GM23338 (cell line): ENCODE data around the gene FTMT. TPM values are rescaled to one million over a fixed set of nuclear protein-coding genes. Genes with fewer than 3 reads are reported as not detected.

ENCODE experiments used
- ATAC-seq: fragments of 200-7000 bp; cut with Tn5 transposase; 3 replicates; pipeline ENCODE4 v1.9.1; 2020
- DNase-seq: peaks from one replicate; pipeline ENCODE4 v3.0.0-alpha.2; 2015; ENCODE audit warnings: low spot score
- H2AFZ ChIP-seq: fragments of 200-600 bp; sonication (generic); 2 replicates; pipeline ENCODE4 v1.8.0; 2016; ENCODE audit warnings: antibody characterized with exemption, mild to moderate bottlenecking, moderate library complexity
- H3F3A ChIP-seq: fragments of 200-600 bp; sonication (generic); replicated peaks from 2 replicates; pipeline ENCODE4 v1.8.0; 2017; ENCODE audit warnings: antibody characterized with exemption, mixed run types, low read depth
- H3K27ac ChIP-seq: fragments of 200-600 bp; sonication (generic); 2 replicates; pipeline ENCODE4 v1.6.1; 2016; ENCODE audit warnings: low read depth
- H3K27me3 ChIP-seq: fragments of 200-600 bp; sonication (generic); 2 replicates; pipeline ENCODE4 v1.8.0; 2016; ENCODE audit warnings: mild to moderate bottlenecking, mixed run types, moderate library complexity; ENCODE audit not compliant: insufficient read depth
- H3K36me3 ChIP-seq: fragments of 200-600 bp; sonication (generic); 2 replicates; pipeline ENCODE4 v1.8.0; 2016; ENCODE audit warnings: mild to moderate bottlenecking; ENCODE audit not compliant: insufficient read depth
- H3K4me1 ChIP-seq: fragments of 200-600 bp; sonication (generic); 2 replicates; pipeline ENCODE4 v1.8.0; 2016; ENCODE audit warnings: mild to moderate bottlenecking, moderate library complexity; ENCODE audit not compliant: insufficient read depth
- H3K4me2 ChIP-seq: fragments of 200-600 bp; sonication (generic); 2 replicates; pipeline ENCODE4 v1.7.1; 2017; ENCODE audit warnings: mixed run types
- H3K4me3 ChIP-seq: fragments of 200-600 bp; sonication (generic); 2 replicates; pipeline ENCODE4 v1.6.1; 2016; ENCODE audit warnings: mixed run types
- H3K79me2 ChIP-seq: fragments of 200-600 bp; sonication (generic); replicated peaks from 2 replicates; pipeline ENCODE4 v1.8.0; 2017; ENCODE audit warnings: mild to moderate bottlenecking; ENCODE audit not compliant: insufficient read depth
- H3K9me2 ChIP-seq: fragments of 200-600 bp; sonication (generic); 2 replicates; pipeline ENCODE4 v1.8.0; 2017; ENCODE audit not compliant: insufficient read depth
- H4K20me1 ChIP-seq: fragments of 200-600 bp; sonication (generic); replicated peaks from 2 replicates; pipeline ENCODE4 v1.8.0; 2017; ENCODE audit warnings: mild to moderate bottlenecking; ENCODE audit not compliant: insufficient read depth
- H3K27ac Mint-ChIP-seq: 2 replicates; pipeline ENCODE4 v1.8.0; 2020; ENCODE audit warnings: inconsistent platforms, mild to moderate bottlenecking, moderate library complexity, mixed read lengths
- H3K27me3 Mint-ChIP-seq: 3 replicates; pipeline ENCODE4 v1.8.0; 2022; ENCODE audit warnings: low read depth, mild to moderate bottlenecking, moderate library complexity, mixed read lengths, inconsistent platforms; ENCODE audit not compliant: insufficient read depth, poor library complexity
- H3K36me3 Mint-ChIP-seq: 3 replicates; pipeline ENCODE4 v1.8.0; 2021; ENCODE audit warnings: low read depth, mild to moderate bottlenecking, inconsistent platforms, moderate library complexity, mixed read lengths
- H3K4me1 Mint-ChIP-seq: 3 replicates; pipeline ENCODE4 v1.8.0; 2020; ENCODE audit warnings: mild to moderate bottlenecking, inconsistent platforms, mixed read lengths
- H3K4me3 Mint-ChIP-seq: 3 replicates; pipeline ENCODE4 v1.8.0; 2021; ENCODE audit warnings: moderate library complexity, mild to moderate bottlenecking, inconsistent platforms, mixed read lengths
- H3K9me3 Mint-ChIP-seq: 3 replicates; pipeline ENCODE4 v1.8.0; 2020; ENCODE audit warnings: moderate library complexity, mild to moderate bottlenecking, inconsistent platforms, mixed read lengths
- CTCF ChIP-seq, 2 experiments: fragments of 200-600 bp in 1 of 2; sonication (generic) in 1 of 2; conservative IDR thresholded peaks; 2 replicates each; pipeline versions ENCODE4 v1.5.1 to v1.6.1; 2016 to 2017; ENCODE audit warnings: antibody characterized with exemption in 2 of 2, low read depth in 2 of 2, mild to moderate bottlenecking in 2 of 2, moderate library complexity in 1 of 2
- EZH2 ChIP-seq: fragments of 200-600 bp; sonication (generic); IDR thresholded peaks from one replicate; pipeline ENCODE4 v1.8.0; 2017; ENCODE audit warnings: antibody characterized with exemption, mild to moderate bottlenecking, low read depth; ENCODE audit not compliant: unreplicated experiment
- EZH2phosphoT487 ChIP-seq: fragments of 200-600 bp; sonication (generic); IDR thresholded peaks from one replicate; pipeline ENCODE4 v1.8.1; 2018; ENCODE audit warnings: antibody characterized with exemption; ENCODE audit not compliant: unreplicated experiment
- JUNB ChIP-seq: IDR thresholded peaks from one replicate; pipeline ENCODE4 v1.6.1; 2016; ENCODE audit warnings: antibody characterized with exemption; ENCODE audit not compliant: unreplicated experiment
- NANOG ChIP-seq: IDR thresholded peaks from 2 replicates; pipeline ENCODE4 v1.6.1; 2016; ENCODE audit warnings: antibody characterized with exemption, borderline replicate concordance
- POLR2AphosphoS5 ChIP-seq: IDR thresholded peaks from 2 replicates; pipeline ENCODE4 v1.6.1; 2016; ENCODE audit warnings: antibody characterized with exemption, low read depth
- REST ChIP-seq: IDR thresholded peaks from one replicate; pipeline ENCODE4 v1.6.1; 2018; ENCODE audit warnings: antibody characterized with exemption; ENCODE audit not compliant: unreplicated experiment
- STAT1 ChIP-seq: IDR thresholded peaks from one replicate; pipeline ENCODE4 v1.6.1; 2016; ENCODE audit warnings: antibody characterized with exemption; ENCODE audit not compliant: unreplicated experiment
- ZNF114 ChIP-seq: fragments of 250-450 bp; sonication (Bioruptor Pico); IDR thresholded peaks from 2 replicates; pipeline ENCODE4 v1.5.0; 2020; ENCODE audit warnings: mild to moderate bottlenecking, moderate library complexity
- ZNF331 ChIP-seq: fragments of 250-450 bp; sonication (Bioruptor Pico); IDR thresholded peaks from 2 replicates; pipeline ENCODE4 v1.5.0; 2020; ENCODE audit warnings: low read depth, mild to moderate bottlenecking, moderate library complexity
- ZNF462 ChIP-seq: fragments of 250-450 bp; sonication (Bioruptor Pico); IDR thresholded peaks from 2 replicates; pipeline ENCODE4 v1.5.0; 2020; ENCODE audit warnings: mild to moderate bottlenecking, moderate library complexity
- polyA plus RNA-seq: library from polyadenylated mRNA; unstranded; fragments of >200 nt; fragmentation: Nextera tagmentation; extraction: Ambion mirVana; gene quantifications from 2 replicates; pipeline ENCODE4 v1.2.1, GENCODE V29; 2016
- total RNA-seq: library from RNA; depleted of rRNA; stranded (reverse); fragments of >200 nt; shearing (Covaris generic); gene quantifications from 2 replicates; pipeline ENCODE4 v1.2.3, GENCODE V29; 2014

The FTMT gene
- total and polyA plus RNA-seq, 2 experiments from 2014 or later, result not detected

- no peaks in the 10 kb centered on the region for H3K4me1 Mint-ChIP-seq
- Histone ChIP-seq H3K27me3 (no peaks in the 10 kb centered on the region), H3K36me3 (no peaks in the 10 kb centered on the region)
Measured at GRCh38 chr5:121887727-121888126, 36.0 kb downstream of the FTMT start.

More at GRCh38 chr5:121887727-121888126, 36.0 kb downstream of the FTMT start:
- H2AFZ ChIP-seq, result no peak overlapping the region
- no peaks in the 10 kb centered on the region for H3K9me2 ChIP-seq
- H4K20me1 ChIP-seq, result no peaks in the 10 kb centered on the region
- ATAC-seq (no peak), DNase-seq (no peak)
- H3K4me3 ChIP-seq, result no peak overlapping the region
- Mint-ChIP-seq H3K9me3 (peaks cover 4% of the 10 kb centered on the region; the same call in 2 of the 3 replicates), H3K27ac (no peak overlapping the region), H3K4me3 (no peak overlapping the region), H3K36me3 (no peaks in the 10 kb centered on the region), H3K27me3 (no peaks in the 10 kb centered on the region)
- no peak for TF ChIP-seq REST
- no peak for TF ChIP-seq CTCF (conservative IDR thresholded peaks at IDR 0.05; ENCODE audit: low read depth in 2 of 2)
- TF ChIP-seq POLR2AphosphoS5, result no peak
- TF ChIP-seq ZNF462 (CRISPR knock-in tag), result no peak
- no peak for TF ChIP-seq NANOG
- TF ChIP-seq ZNF114 (CRISPR knock-in tag), result no peak
- no peak for TF ChIP-seq STAT1
- TF ChIP-seq JUNB, result no peak
- TF ChIP-seq ZNF331 (CRISPR knock-in tag), result no peak
- TF ChIP-seq EZH2, result no peak
- no peak for TF ChIP-seq EZH2phosphoT487
- no peaks in the 10 kb centered on the region for H3K79me2 ChIP-seq
- no peaks in the 10 kb centered on the region for H3K4me1 ChIP-seq
- no peak overlapping the region for H3K27ac ChIP-seq
- H3F3A ChIP-seq, result no peaks in the 10 kb centered on the region
- no peak overlapping the region for H3K4me2 ChIP-seq
